Measurements from ENCODE around the gene TGM2. TPM values are rescaled to one million over a fixed set of nuclear protein-coding genes. Genes with fewer than 3 reads are reported as not detected.

Gene TGM2
- total and polyA plus RNA-seq, 10 donors = 9.3 to 167 (median 69.8) TPM

DNA sequence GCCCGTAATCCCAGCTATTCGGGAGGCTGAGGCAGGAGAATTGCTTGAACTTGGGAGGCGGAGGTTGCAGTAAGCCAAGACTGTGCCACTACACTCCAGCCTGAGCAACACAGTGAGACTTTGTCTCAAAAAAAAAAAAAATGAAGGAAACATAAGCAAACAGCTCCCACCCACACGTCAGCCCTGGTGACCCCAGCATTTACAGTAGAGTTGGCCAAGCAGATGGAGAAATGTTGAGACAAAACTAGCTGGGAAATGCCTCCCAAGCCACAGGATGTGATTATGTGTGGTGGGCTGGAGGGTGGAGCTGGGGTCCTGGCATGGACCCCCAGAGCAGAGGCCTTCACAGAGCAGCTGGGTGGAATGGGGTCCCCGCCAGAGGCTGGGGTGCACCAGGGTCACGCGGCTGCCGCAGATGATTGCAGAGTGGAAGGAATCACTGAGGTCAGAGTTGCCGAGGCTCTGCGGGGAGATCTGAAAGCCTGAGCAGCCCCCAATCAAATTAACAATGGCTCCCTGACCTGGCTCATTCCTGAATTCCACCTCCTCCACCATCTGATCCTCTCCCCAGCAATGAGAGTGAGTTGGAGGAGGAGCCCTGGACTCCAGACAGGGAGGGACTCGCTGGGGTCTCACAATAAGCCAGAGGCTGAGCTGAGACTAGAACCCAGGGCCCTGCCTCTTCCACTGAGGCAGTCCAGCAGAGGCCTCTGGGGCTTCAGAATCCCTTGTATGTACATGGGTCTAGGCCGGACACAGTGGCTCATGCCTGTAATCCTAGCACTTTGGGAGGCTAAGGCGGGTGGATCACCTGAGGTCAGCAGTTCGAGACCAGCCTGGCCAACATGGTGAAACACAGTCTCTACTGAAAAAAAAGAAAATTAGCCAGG, 34.7 kb upstream of the TGM2 start:
- no peak for TF ChIP-seq POLR2AphosphoS5 (IDR thresholded peaks at IDR 0.05)
- TF ChIP-seq POLR2A (IDR thresholded peaks at IDR 0.05) = no peak
- TF ChIP-seq, protein P1, sequence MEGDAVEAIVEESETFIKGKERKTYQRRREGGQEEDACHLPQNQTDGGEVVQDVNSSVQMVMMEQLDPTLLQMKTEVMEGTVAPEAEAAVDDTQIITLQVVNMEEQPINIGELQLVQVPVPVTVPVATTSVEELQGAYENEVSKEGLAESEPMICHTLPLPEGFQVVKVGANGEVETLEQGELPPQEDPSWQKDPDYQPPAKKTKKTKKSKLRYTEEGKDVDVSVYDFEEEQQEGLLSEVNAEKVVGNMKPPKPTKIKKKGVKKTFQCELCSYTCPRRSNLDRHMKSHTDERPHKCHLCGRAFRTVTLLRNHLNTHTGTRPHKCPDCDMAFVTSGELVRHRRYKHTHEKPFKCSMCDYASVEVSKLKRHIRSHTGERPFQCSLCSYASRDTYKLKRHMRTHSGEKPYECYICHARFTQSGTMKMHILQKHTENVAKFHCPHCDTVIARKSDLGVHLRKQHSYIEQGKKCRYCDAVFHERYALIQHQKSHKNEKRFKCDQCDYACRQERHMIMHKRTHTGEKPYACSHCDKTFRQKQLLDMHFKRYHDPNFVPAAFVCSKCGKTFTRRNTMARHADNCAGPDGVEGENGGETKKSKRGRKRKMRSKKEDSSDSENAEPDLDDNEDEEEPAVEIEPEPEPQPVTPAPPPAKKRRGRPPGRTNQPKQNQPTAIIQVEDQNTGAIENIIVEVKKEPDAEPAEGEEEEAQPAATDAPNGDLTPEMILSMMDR (IDR thresholded peaks at IDR 0.05 in 8 of 11, conservative IDR thresholded peaks at IDR 0.05 in 3 of 11) = no peak
- peaks cover 0 to 33% (median 15%) of the 10 kb centered on the region in 6 donors for H3K4me1 ChIP-seq
- H3K9me3 ChIP-seq = no peaks in the 10 kb centered on the region
- WGBS, 5 donors = 83 to 94% (median 87%) methylated on average over 13 to 14 of the region's 14 CpGs
- intact Hi-C loops (cut with DNase I; ENCODE audit: low total_unique reads) = no loop called here
- no peaks in the 10 kb centered on the region for H3K36me3 ChIP-seq
- H3K27me3 ChIP-seq (replicated peaks in 1 of 7) = peaks cover 0 to 3% (median 0%) of the 10 kb centered on the region in 7 donors
- no peak overlapping the region for H3K27ac ChIP-seq
- no peak for DNase-seq
- H3K4me3 ChIP-seq = no peak overlapping the region

DNA sequence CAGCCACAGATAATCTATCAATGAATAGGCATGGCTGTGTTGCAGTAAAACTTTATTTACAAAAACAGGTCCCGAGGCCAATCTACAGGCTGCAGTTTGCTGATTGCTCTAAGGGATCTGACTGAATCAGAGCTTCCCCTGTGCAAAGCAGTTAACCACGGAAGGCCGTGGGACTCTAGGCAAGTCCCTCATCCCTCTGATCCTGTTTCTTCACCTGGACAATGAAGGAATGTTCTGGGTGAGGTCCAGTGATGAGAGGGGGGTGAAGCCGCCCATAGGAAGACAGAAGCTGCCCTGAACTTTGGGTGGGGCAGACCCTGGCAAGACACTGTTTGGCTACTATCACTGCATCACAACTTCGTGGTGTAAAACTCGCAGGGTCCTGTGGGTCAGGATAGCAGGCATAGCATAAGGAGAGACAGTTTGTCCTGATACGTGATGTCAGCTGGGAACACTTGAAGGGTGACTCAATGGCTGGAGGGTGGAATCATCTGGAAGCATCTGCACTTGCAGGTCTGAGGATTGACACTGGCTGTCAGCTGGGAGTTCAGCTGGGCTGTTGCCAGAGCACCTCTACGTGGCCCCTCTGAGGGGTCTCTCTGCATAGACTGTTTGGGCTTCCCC, 33.3 kb upstream of the TGM2 start:
- peaks cover 0 to 33% (median 15%) of the 10 kb centered on the region in 6 donors for H3K4me1 ChIP-seq
- no peak overlapping the region for H3K27ac ChIP-seq
- WGBS, 5 donors = 76 to 90% (median 85%) methylated on average over 8 of the region's 8 CpGs
- TF ChIP-seq POLR2A (IDR thresholded peaks at IDR 0.05) (no peak), POLR2AphosphoS5 (IDR thresholded peaks at IDR 0.05) (no peak)
- TF ChIP-seq, protein P1 (IDR thresholded peaks at IDR 0.05 in 8 of 11, conservative IDR thresholded peaks at IDR 0.05 in 3 of 11) = no peak
- intact Hi-C loops (cut with DNase I; ENCODE audit: low total_unique reads) = no loop called here
- no peak overlapping the region for H3K4me3 ChIP-seq
- peaks cover 0 to 3% (median 0%) of the 10 kb centered on the region in 7 donors for H3K27me3 ChIP-seq (replicated peaks in 1 of 7)
- H3K9me3 ChIP-seq = no peaks in the 10 kb centered on the region
- DNase-seq = no peak
- H3K36me3 ChIP-seq = no peaks in the 10 kb centered on the region

GRCh38 chr20:38197619-38198018, 32.5 kb upstream of the TGM2 start:
- Histone ChIP-seq H3K4me1 (peaks cover 0 to 33% (median 15%) of the 10 kb centered on the region in 6 donors), H3K27ac (peak overlapping the region in 5 of 8 donors; percentile 69 to 81 (median 77)), H3K36me3 (no peaks in the 10 kb centered on the region), H3K4me3 (no peak overlapping the region), H3K9me3 (no peaks in the 10 kb centered on the region), H3K27me3 (replicated peaks in 1 of 7) (peaks cover 0 to 10% (median 0%) of the 10 kb centered on the region in 7 donors)
- no peak for DNase-seq
- WGBS, 5 donors = 53 to 88% (median 83%) methylated on average over 1 of the region's 1 CpG
- intact Hi-C loops (cut with DNase I; ENCODE audit: low total_unique reads) = no loop called here
- TF ChIP-seq POLR2AphosphoS5 (IDR thresholded peaks at IDR 0.05) (no peak), POLR2A (IDR thresholded peaks at IDR 0.05) (no peak)
- TF ChIP-seq, protein P1 (IDR thresholded peaks at IDR 0.05 in 8 of 11, conservative IDR thresholded peaks at IDR 0.05 in 3 of 11) = no peak

GRCh38 chr20:38197217-38197616, 32.1 kb upstream of the TGM2 start:
- intact Hi-C loops (cut with DNase I; ENCODE audit: low total_unique reads) = no loop called here
- peak overlapping the region in 6 of 8 donors; percentile 43 to 81 (median 77) for H3K27ac ChIP-seq
- H3K36me3 ChIP-seq = no peaks in the 10 kb centered on the region
- H3K27me3 ChIP-seq (replicated peaks in 1 of 7) = peaks cover 0 to 11% (median 0%) of the 10 kb centered on the region in 7 donors
- peaks cover 0 to 33% (median 15%) of the 10 kb centered on the region in 6 donors for H3K4me1 ChIP-seq
- WGBS, 5 donors = 59 to 73% (median 63%) methylated on average over 5 of the region's 5 CpGs
- no peak for DNase-seq
- no peak for TF ChIP-seq POLR2A (IDR thresholded peaks at IDR 0.05)
- TF ChIP-seq, protein P1 (IDR thresholded peaks at IDR 0.05 in 8 of 11, conservative IDR thresholded peaks at IDR 0.05 in 3 of 11) = no peak
- TF ChIP-seq POLR2AphosphoS5 (IDR thresholded peaks at IDR 0.05) = no peak
- no peaks in the 10 kb centered on the region for H3K9me3 ChIP-seq
- no peak overlapping the region for H3K4me3 ChIP-seq

All from spleen (tissue), 11 donors.